GM13976 (cell line): ENCODE data around the gene BUD13.
"Not testable (repeated sequence)": the region's sequence is repeated elsewhere in the genome, so short reads cannot be mapped to it uniquely, and the experiment has no call there.

Source experiments
- DNase-seq: peaks from one replicate; pipeline ENCODE4 v3.0.0; 2012; ENCODE audit warnings: low spot score
- CTCF ChIP-seq: IDR thresholded peaks from 2 replicates; pipeline ENCODE4 v1.5.1; 2012; ENCODE audit warnings: borderline replicate concordance, mild to moderate bottlenecking; ENCODE audit not compliant: insufficient read depth; ENCODE audit errors: extremely low read depth, missing control alignments, control extremely low read depth
- in situ Hi-C: fragments of 300-500 bp; cut with MboI; formaldehyde crosslinking; loops from one replicate; pipeline ENCODE4 v1.12.0; 2022; ENCODE audit warnings: low sequenced_read_pairs, mixed read lengths, inconsistent platforms; ENCODE audit not compliant: unreplicated experiment

BUD13 gene

GRCh38 chr11:116813170-116813569 lies 40.4 kb upstream of the BUD13 start:
- DNase-seq, result no peak
- no peak for TF ChIP-seq CTCF
- in situ Hi-C loops, result no loop called here

DNA sequence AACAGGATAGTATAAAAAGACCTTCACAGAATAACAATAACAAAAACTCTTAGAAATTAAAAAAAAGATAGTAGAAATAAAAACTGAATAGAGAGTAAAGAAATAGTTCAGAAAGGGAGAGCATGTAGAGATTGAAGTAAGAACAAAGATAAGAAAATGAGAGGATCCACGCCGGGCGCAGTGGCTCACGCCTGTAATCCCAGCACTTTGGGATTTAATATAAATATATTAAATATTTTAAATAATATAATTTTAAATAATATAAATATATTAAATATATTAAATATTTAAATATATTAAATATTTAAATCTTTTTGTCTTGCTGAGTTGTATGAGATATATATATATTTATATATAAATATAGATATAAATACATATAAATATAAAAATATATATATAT lies 39.3 kb upstream of the BUD13 start:
- in situ Hi-C loops, result no loop called here
- DNase-seq, result no peak
- TF ChIP-seq CTCF, result no peak

DNA sequence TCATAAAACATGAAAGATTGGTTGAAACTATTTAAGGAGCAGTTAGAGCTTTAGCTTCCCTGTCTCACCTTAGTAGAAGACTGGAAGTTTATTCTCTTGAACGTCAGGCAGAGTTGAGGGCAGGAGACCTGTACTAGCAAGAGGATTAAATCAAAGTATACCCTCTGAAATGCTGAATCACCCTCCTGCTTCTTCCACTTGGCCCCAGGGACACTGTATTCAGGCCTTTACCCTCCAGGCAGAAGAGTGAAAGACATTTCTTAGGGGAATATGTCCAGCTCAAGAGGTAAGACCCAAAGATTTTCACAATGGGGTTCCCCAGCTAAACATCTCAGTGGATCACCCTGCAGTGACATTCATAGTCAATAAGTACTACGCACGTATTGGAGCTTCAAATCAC lies 38.4 kb upstream of the BUD13 start:
- in situ Hi-C loops, result no loop called here
- TF ChIP-seq CTCF, result no peak
- DNase-seq, result no peak

GRCh38 chr11:116808262-116809175 lies 35.7 kb upstream of the BUD13 start:
- no peak for DNase-seq
- no peak for TF ChIP-seq CTCF
- in situ Hi-C loops, result no loop called here

DNA sequence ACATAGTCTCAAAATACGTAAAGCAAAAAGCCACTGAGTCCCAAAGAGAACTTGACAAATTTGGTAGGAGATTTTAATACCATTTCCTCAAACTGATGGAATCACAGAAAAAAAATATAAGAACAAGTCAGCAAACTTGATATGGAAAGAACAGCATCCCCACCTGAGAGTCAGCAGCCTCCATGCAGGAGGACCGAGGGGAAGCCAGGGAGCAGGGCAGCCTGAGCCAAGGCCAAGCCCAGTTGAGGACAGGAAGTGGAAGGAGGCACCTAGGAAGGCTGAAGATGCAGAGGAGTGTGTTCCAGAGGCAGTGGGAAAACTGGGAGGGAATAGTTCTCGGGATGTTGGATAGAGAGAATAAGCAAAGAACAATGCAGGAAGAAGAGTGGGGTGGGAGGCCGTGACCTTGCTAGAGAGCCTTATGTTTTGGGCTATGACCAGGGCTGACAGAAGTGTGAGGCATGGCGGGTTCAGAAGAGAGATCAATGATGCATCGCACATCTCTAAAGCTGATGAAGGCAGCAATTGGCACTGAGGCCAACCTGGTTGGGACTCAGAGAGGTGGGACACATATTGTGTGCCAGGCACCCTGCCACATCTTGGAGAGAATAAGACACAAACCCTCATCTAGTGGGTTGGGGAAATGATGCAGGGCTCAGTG lies 34.9 kb upstream of the BUD13 start:
- TF ChIP-seq CTCF, result no peak
- in situ Hi-C loops, result no loop called here
- DNase-seq, result no peak

DNA sequence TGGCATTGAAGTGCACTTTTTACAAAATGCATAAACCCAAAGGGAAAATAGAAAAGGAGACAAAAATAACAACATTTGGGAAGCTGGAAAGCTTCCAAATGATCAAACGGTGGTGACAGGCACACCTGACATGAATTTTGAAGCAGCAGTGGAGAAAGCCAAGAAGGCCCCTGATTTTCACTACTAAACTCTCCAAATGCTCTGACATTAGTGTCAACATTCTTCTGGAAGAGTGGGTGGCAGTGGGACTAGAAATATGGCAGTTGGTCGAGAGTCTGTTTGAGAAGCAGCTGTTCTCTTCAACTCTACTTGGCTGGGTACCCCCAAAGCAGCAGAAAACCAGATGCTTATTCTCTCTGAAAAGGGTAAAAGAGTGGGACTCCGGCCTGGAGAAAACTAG lies 31.2 kb upstream of the BUD13 start:
- TF ChIP-seq CTCF, result no peak
- no peak for DNase-seq
- in situ Hi-C loops, result no loop called here

GRCh38 chr11:116801662-116802061 lies 28.9 kb upstream of the BUD13 start:
- in situ Hi-C loops, DNase-seq: not testable (repeated sequence)
